ENCODE results near the gene PKP4.

GRCh38 chr2:158633261-158633660 is 176.5 kb downstream of the PKP4 start:
- TF ChIP-seq SIN3A (IDR thresholded peaks at IDR 0.05; ENCODE audit: borderline replicate concordance, insufficient read depth, low read length) (no peak), TAF1 (IDR thresholded peaks at IDR 0.05; ENCODE audit: borderline replicate concordance, insufficient read depth, low read length) (no peak), POLR2AphosphoS5 (IDR thresholded peaks at IDR 0.05; ENCODE audit: low read depth, low read length) (no peak), REST (IDR thresholded peaks at IDR 0.05; ENCODE audit: insufficient read depth in 1 of 2, low read depth in 2 of 2, low read length in 2 of 2) (no peak)
